ENCODE data around the gene PLCH1.

Gene PLCH1

DNA sequence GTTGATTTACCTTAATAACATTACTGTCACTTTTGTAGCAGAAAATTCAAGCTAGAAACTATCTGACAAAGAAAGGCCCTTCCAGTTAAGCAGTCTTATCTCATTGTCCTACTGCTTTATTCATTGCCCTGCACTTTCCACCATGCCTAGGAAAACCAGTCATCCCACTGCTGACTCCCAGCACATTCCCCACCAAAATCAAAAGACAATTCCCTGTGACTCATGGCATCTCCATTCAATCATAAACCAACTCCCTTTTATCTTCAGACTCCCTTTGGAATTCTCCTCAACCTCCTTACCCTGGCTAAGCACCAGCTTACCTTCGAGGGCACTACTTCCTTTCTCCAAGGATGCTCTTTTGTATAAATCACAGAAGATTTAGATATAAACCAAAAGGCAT, 184.3 kb downstream of the PLCH1 start:
- Histone ChIP-seq H3K36me3 (replicated peaks) (no peaks in the 10 kb centered on the region), H3K27ac (no peak overlapping the region), H3K4me3 (ENCODE audit: low read depth, low read length) (no peak overlapping the region), H3K27me3 (replicated peaks) (no peaks in the 10 kb centered on the region)
- in situ Hi-C loops (cut with HindIII; ENCODE audit: low pct_ligation_motif_present, low sequenced_read_pairs), result no loop called here
- no peak for DNase-seq
- TF ChIP-seq, protein P1, sequence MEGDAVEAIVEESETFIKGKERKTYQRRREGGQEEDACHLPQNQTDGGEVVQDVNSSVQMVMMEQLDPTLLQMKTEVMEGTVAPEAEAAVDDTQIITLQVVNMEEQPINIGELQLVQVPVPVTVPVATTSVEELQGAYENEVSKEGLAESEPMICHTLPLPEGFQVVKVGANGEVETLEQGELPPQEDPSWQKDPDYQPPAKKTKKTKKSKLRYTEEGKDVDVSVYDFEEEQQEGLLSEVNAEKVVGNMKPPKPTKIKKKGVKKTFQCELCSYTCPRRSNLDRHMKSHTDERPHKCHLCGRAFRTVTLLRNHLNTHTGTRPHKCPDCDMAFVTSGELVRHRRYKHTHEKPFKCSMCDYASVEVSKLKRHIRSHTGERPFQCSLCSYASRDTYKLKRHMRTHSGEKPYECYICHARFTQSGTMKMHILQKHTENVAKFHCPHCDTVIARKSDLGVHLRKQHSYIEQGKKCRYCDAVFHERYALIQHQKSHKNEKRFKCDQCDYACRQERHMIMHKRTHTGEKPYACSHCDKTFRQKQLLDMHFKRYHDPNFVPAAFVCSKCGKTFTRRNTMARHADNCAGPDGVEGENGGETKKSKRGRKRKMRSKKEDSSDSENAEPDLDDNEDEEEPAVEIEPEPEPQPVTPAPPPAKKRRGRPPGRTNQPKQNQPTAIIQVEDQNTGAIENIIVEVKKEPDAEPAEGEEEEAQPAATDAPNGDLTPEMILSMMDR (IDR thresholded peaks at IDR 0.05; ENCODE audit: low read depth, low read length, missing control alignments), result no peak

DNA sequence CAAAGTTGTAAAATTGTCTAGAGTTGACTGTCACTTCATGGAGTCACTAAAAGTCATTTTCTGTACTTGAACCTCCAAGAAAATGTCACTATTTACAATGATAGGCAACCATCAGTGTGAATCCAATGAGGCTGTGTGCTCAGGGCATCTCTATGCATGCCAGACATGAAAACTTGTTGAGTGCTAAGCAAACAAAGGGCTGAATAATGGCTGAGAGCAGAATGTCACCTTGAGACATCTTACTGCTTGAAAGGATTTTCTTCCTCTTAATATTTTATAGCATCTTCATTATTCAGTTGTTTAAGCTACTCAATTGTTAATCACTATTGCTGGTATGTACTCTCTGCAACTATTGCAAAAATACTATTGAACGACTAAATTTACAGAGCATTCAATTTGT, 184.7 kb downstream of the PLCH1 start:
- no peaks in the 10 kb centered on the region for H3K36me3 ChIP-seq (replicated peaks)
- no peak overlapping the region for H3K27ac ChIP-seq
- no peaks in the 10 kb centered on the region for H3K27me3 ChIP-seq (replicated peaks)
- in situ Hi-C loops (cut with HindIII; ENCODE audit: low pct_ligation_motif_present, low sequenced_read_pairs), result no loop called here
- TF ChIP-seq, protein P1 (IDR thresholded peaks at IDR 0.05; ENCODE audit: low read depth, low read length, missing control alignments), result no peak
- H3K4me3 ChIP-seq (ENCODE audit: low read depth, low read length), result no peak overlapping the region
- no peak for DNase-seq

DNA sequence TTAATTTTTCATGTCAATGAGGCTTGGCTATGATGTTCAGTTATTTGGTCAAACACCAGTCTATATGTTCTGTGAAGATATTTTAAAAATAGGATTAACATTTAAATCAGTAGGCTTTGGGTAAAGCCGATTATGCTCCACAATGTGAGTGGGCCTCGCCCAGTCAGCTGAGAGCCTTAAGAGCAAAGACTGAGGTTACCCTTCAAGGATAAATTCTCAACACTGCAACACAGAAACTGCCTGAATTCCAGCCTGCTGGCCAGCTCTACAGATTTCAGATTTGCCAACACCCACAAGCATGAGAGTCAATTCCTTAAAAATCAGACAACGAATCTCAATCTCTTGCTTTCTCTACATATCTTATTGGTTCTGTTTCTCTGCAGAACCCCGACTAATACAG, 188.3 kb downstream of the PLCH1 start:
- in situ Hi-C loops (cut with HindIII; ENCODE audit: low pct_ligation_motif_present, low sequenced_read_pairs), result no loop called here
- H3K27ac ChIP-seq, result no peak overlapping the region
- H3K4me3 ChIP-seq (ENCODE audit: low read depth, low read length), result no peak overlapping the region
- no peaks in the 10 kb centered on the region for H3K27me3 ChIP-seq (replicated peaks)
- no peak for DNase-seq
- no peaks in the 10 kb centered on the region for H3K36me3 ChIP-seq (replicated peaks)
- TF ChIP-seq, protein P1 (IDR thresholded peaks at IDR 0.05; ENCODE audit: low read depth, low read length, missing control alignments), result no peak

DNA sequence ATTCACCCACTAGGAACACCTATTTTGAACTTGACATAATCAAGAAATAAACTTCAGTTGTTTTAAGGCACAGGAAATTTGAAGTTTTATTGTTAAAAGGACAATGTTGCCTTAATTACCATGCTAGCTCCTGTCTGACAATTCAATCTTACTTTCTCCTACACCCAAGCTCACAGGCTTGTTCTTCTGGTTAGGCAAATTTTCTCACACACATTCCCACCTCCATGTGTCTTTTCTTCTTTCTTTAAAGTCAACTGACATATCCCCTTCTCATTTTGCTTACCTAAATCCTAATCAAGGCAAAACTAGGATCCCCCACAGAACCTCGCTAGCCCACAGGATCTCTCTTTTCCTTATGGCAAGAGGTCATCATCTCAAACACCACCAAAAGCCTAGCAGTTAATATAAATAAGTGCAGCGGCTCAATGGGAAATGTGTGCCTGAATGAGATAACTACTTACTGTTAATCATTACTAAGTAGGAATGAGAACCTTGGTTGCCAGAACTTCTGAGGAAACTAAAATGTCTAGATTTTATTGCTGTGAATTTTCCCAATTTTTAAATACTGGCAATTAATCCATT, 189.3 kb downstream of the PLCH1 start:
- in situ Hi-C loops (cut with HindIII; ENCODE audit: low pct_ligation_motif_present, low sequenced_read_pairs), result no loop called here
- no peak overlapping the region for H3K27ac ChIP-seq
- H3K27me3 ChIP-seq (replicated peaks), result no peaks in the 10 kb centered on the region
- TF ChIP-seq, protein P1 (IDR thresholded peaks at IDR 0.05; ENCODE audit: low read depth, low read length, missing control alignments), result no peak
- no peak overlapping the region for H3K4me3 ChIP-seq (ENCODE audit: low read depth, low read length)
- DNase-seq, result no peak
- H3K36me3 ChIP-seq (replicated peaks), result no peaks in the 10 kb centered on the region

DNA sequence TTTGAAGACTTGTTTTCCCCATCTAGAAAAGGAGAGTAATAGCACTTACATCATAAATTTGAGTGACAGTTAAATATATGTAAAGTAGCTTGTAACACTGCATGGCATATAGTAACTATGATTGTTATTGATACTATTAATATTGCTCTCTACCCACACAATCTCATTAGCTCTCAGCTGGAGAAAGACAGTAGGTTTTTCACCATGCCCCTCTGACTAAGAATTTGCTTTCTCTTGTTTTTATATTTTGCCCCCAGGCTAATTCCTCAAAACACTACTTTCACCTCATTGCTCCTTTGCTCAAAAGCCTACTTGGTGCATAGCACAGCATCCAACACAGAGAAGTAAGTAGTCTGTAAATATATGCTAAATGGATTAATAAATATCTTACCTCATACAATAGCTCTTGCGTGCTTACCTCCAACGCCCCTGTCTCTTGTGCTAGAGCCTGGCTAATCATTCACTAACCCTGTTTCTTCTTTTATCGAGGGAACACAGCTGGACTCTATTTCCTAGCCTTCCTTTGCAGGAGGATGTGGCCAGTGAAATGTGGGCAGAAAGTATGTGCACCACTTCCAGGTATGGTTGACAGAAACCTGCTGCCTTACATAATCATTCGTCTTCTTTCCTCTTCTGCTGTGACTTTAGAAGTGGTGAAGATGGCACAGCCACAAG, 190.0 kb downstream of the PLCH1 start:
- TF ChIP-seq, protein P1 (IDR thresholded peaks at IDR 0.05; ENCODE audit: low read depth, low read length, missing control alignments), result no peak
- in situ Hi-C loops (cut with HindIII; ENCODE audit: low pct_ligation_motif_present, low sequenced_read_pairs), result no loop called here
- no peaks in the 10 kb centered on the region for H3K36me3 ChIP-seq (replicated peaks)
- DNase-seq, result no peak
- H3K27ac ChIP-seq, result no peak overlapping the region
- no peaks in the 10 kb centered on the region for H3K27me3 ChIP-seq (replicated peaks)
- H3K4me3 ChIP-seq (ENCODE audit: low read depth, low read length), result no peak overlapping the region

GRCh38 chr3:155553780-155554179, 191.1 kb downstream of the PLCH1 start:
- DNase-seq, result no peak
- TF ChIP-seq, protein P1 (IDR thresholded peaks at IDR 0.05; ENCODE audit: low read depth, low read length, missing control alignments), result no peak
- H3K4me3 ChIP-seq (ENCODE audit: low read depth, low read length), result no peak overlapping the region
- no peaks in the 10 kb centered on the region for H3K27me3 ChIP-seq (replicated peaks)
- in situ Hi-C loops (cut with HindIII; ENCODE audit: low pct_ligation_motif_present, low sequenced_read_pairs), result no loop called here
- H3K27ac ChIP-seq, result no peak overlapping the region
- no peaks in the 10 kb centered on the region for H3K36me3 ChIP-seq (replicated peaks)

All from brain microvascular endothelial cell (primary cell).